Stomach (tissue), 9 donors: ENCODE measurements around the gene BPGM. TPM values are rescaled to one million over a fixed set of nuclear protein-coding genes. Genes with fewer than 3 reads are reported as not detected.

Source experiments
- DNase-seq, 2 donors: peaks; one replicate each; pipeline versions ENCODE4 v3.0.0 to v3.0.0-alpha.2; 2013 to 2019
- H3K27ac ChIP-seq, 5 donors: fragments of 200-600 bp in 4 of 5; sonication (generic) in 4 of 5; one replicate each; pipeline ENCODE4 v1.5.1; 2013 to 2019; ENCODE audit warnings: mild to moderate bottlenecking in 1 of 5, moderate library complexity in 1 of 5
- H3K27me3 ChIP-seq, 3 donors: fragments of 200-600 bp; sonication (generic); one replicate each; pipeline ENCODE4 v1.5.1; 2017 to 2019; ENCODE audit warnings: mixed run types in 1 of 3
- H3K36me3 ChIP-seq, 4 donors: fragments of 200-600 bp; sonication (generic); 1 replicate in 3 of 4; 2 replicates in 1 of 4; pipeline ENCODE4 v1.5.1; 2016 to 2019
- H3K4me1 ChIP-seq, 4 donors: fragments of 200-600 bp; sonication (generic); one replicate each; pipeline ENCODE4 v1.5.1; 2016 to 2019
- H3K4me3 ChIP-seq, 4 donors: fragments of 200-600 bp; sonication (generic) in 3 of 4; one replicate each; pipeline ENCODE4 v1.5.1; 2016 to 2019; ENCODE audit warnings: mild to moderate bottlenecking in 1 of 4
- H3K9me3 ChIP-seq, 4 donors: fragments of 200-600 bp; sonication (generic); one replicate each; pipeline ENCODE4 v1.5.1; 2016 to 2019
- CTCF ChIP-seq, 7 experiments: fragments of 450-650 bp in 4 of 7; fragments of 200-600 bp in 3 of 7; sonication (generic) in 3 of 7; IDR thresholded peaks; one replicate each; pipeline ENCODE4 v1.5.1; 2016 to 2019; ENCODE audit warnings: antibody characterized with exemption in 7 of 7, control low read depth in 2 of 7, mild to moderate bottlenecking in 1 of 7
- EP300 ChIP-seq: sonication (generic); formaldehyde crosslinking; IDR thresholded peaks from one replicate; pipeline ENCODE4 v1.6.1; 2017; ENCODE audit warnings: antibody characterized with exemption
- POLR2A ChIP-seq, 4 donors: fragments of 450-650 bp; IDR thresholded peaks; one replicate each; pipeline ENCODE4 v1.6.1; 2016; ENCODE audit warnings: antibody characterized with exemption in 4 of 4, control low read depth in 2 of 4, mild to moderate bottlenecking in 1 of 4, moderate library complexity in 1 of 4
- POLR2AphosphoS5 ChIP-seq, 3 donors: sonication (generic); formaldehyde crosslinking; IDR thresholded peaks; one replicate each; pipeline ENCODE4 v1.6.1; 2016; ENCODE audit warnings: antibody characterized with exemption in 3 of 3
- WGBS, 5 donors: extraction: QIAGEN DNeasy Blood & Tissue Kit in 3 of 5; methylation state at CpG; one replicate each; pipeline versions ENCODE4 v1.1.5 to v1.1.7; 2013 to 2018; 5-methylcytosine and 5-hydroxymethylcytosine counted together
- intact Hi-C: fragments of 100-400 bp; cut with DNase I; formaldehyde crosslinking; loops from one replicate; pipeline ENCODE4 v1.15.1; 2023; ENCODE audit warnings: low total_unique reads
- polyA plus RNA-seq, 3 donors: library from polyadenylated mRNA; stranded (reverse); fragments of 200-250 nt; gene quantifications; one replicate each; pipeline ENCODE4 v1.2.3, GENCODE V29; 2013
- total RNA-seq, 5 donors: library from RNA; depleted of rRNA; stranded (reverse); fragments of >200 nt; gene quantifications; one replicate each; pipeline versions ENCODE4 v1.1.0 to v1.2.3, GENCODE V29; 2014 to 2016
- donor health status: healthy with polysubstance abuse.
- donor health status: Bipolar disorder and iron deficiency.
- donor health status: healthy.

Gene BPGM
- total and polyA plus RNA-seq, 8 donors = 4.7 to 47.3 (median 19.8) TPM

DNA sequence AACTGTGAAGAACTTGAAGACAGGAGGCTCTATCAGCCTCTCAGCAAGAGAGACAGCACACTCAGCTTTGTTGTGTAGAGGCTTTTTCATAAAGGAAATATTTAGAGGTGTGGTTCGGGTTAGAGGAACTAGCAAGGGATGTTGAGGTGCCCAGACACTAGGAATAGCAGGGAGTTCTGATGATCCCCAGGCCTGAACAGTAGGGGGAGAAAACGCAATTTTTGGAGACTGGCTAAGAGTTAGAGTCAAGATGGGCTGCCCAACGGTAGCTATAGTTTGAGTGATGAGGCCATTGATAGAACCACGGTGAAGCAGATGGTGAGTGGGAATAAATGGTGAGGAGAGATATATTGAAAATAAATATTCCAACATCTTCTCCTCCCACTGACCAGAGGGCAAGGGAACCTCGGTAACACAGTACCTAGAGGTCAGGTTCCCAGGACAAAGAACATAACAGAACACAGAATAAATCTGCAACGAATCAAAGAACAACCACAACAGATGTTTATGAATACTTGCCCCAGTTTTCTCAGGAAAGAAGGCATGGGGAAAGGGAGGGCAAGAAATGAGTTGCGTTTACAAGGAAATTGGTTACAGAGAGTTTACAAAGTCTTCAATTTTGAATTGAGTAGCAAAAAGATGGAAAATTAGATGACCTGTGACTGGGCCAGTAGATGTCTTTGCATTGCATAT lies 24.2 kb upstream of the BPGM start:
- DNase-seq = no peak
- TF ChIP-seq POLR2AphosphoS5 (IDR thresholded peaks at IDR 0.05) (no peak), EP300 (no peak), POLR2A (IDR thresholded peaks at IDR 0.05) (no peak), CTCF (IDR thresholded peaks at IDR 0.05) (no peak)
- no peaks in the 10 kb centered on the region for H3K9me3 ChIP-seq
- H3K27me3 ChIP-seq = no peaks in the 10 kb centered on the region
- H3K4me3 ChIP-seq = no peak overlapping the region
- H3K4me1 ChIP-seq = no peaks in the 10 kb centered on the region
- no peak overlapping the region for H3K27ac ChIP-seq
- 71 to 84% (median 79%) methylated on average over 7 of the region's 7 CpGs for WGBS, 5 donors
- no peaks in the 10 kb centered on the region for H3K36me3 ChIP-seq
- intact Hi-C loops = loop anchor here (10.0 kb wide), 1 partner anchor 312 kb away; no protein-coding TSS in a partner anchor

GRCh38 chr7:134623193-134623592 lies 23.5 kb upstream of the BPGM start:
- no peak overlapping the region for H3K27ac ChIP-seq
- intact Hi-C loops = loop anchor here (10.0 kb wide), 1 partner anchor 312 kb away; no protein-coding TSS in a partner anchor
- no peaks in the 10 kb centered on the region for H3K9me3 ChIP-seq
- no peaks in the 10 kb centered on the region for H3K27me3 ChIP-seq
- no peak overlapping the region for H3K4me3 ChIP-seq
- 67 to 82% (median 76%) methylated on average over 2 of the region's 2 CpGs for WGBS, 5 donors
- H3K4me1 ChIP-seq = no peaks in the 10 kb centered on the region
- DNase-seq = no peak
- TF ChIP-seq POLR2AphosphoS5 (IDR thresholded peaks at IDR 0.05) = no peak
- no peak for TF ChIP-seq POLR2A (IDR thresholded peaks at IDR 0.05)
- TF ChIP-seq EP300 = no peak
- no peak for TF ChIP-seq CTCF (IDR thresholded peaks at IDR 0.05)
- no peaks in the 10 kb centered on the region for H3K36me3 ChIP-seq

- intact Hi-C loops = loop anchor here (10.0 kb wide), 1 partner anchor 309 kb away; no protein-coding TSS in a partner anchor
- no peak overlapping the region for H3K4me3 ChIP-seq
- no peaks in the 10 kb centered on the region for H3K27me3 ChIP-seq
- DNase-seq = no peak
- TF ChIP-seq EP300 (no peak), POLR2A (IDR thresholded peaks at IDR 0.05) (no peak), CTCF (IDR thresholded peaks at IDR 0.05) (no peak), POLR2AphosphoS5 (IDR thresholded peaks at IDR 0.05) (no peak)
- H3K4me1 ChIP-seq = no peaks in the 10 kb centered on the region
- H3K36me3 ChIP-seq = no peaks in the 10 kb centered on the region
- no peaks in the 10 kb centered on the region for H3K9me3 ChIP-seq
- H3K27ac ChIP-seq = no peak overlapping the region
- 54 to 62% (median 59%) methylated on average over 3 of the region's 3 CpGs for WGBS, 5 donors
Measured at GRCh38 chr7:134625550-134625949, 21.1 kb upstream of the BPGM start.

- 64 to 92% (median 88%) methylated on average over 2 of the region's 2 CpGs for WGBS, 5 donors
Measured at GRCh38 chr7:134627109-134627774, 19.4 kb upstream of the BPGM start.

More at GRCh38 chr7:134627109-134627774, 19.4 kb upstream of the BPGM start:
- intact Hi-C loops = loop anchor here (10.0 kb wide), 1 partner anchor 308 kb away; no protein-coding TSS in a partner anchor
- TF ChIP-seq EP300 (no peak), POLR2A (IDR thresholded peaks at IDR 0.05) (no peak), POLR2AphosphoS5 (IDR thresholded peaks at IDR 0.05) (no peak), CTCF (IDR thresholded peaks at IDR 0.05) (no peak)
- DNase-seq = no peak
- H3K27me3 ChIP-seq = no peaks in the 10 kb centered on the region
- no peak overlapping the region for H3K4me3 ChIP-seq
- no peak overlapping the region for H3K27ac ChIP-seq
- H3K9me3 ChIP-seq = no peaks in the 10 kb centered on the region
- H3K36me3 ChIP-seq = no peaks in the 10 kb centered on the region
- H3K4me1 ChIP-seq = no peaks in the 10 kb centered on the region
